ENCODE measurements around the gene DLG2. TPM values are rescaled to one million over a fixed set of nuclear protein-coding genes. Genes with fewer than 3 reads are reported as not detected.

The DLG2 gene
- total RNA-seq, 4 donors from 2014 or later = 2.9 to 30.2 (median 22.6) TPM

- Histone ChIP-seq H3K27me3 (no peaks in the 10 kb centered on the region), H3K4me1 (no peaks in the 10 kb centered on the region), H3K9me3 (no peaks in the 10 kb centered on the region), H3K36me3 (no peaks in the 10 kb centered on the region), H3K4me3 (no peak overlapping the region), H3K27ac (no peak overlapping the region)
- intact Hi-C loops (cut with DNase I; ENCODE audit: low total_unique reads) = no loop called here
- TF ChIP-seq, protein P1, sequence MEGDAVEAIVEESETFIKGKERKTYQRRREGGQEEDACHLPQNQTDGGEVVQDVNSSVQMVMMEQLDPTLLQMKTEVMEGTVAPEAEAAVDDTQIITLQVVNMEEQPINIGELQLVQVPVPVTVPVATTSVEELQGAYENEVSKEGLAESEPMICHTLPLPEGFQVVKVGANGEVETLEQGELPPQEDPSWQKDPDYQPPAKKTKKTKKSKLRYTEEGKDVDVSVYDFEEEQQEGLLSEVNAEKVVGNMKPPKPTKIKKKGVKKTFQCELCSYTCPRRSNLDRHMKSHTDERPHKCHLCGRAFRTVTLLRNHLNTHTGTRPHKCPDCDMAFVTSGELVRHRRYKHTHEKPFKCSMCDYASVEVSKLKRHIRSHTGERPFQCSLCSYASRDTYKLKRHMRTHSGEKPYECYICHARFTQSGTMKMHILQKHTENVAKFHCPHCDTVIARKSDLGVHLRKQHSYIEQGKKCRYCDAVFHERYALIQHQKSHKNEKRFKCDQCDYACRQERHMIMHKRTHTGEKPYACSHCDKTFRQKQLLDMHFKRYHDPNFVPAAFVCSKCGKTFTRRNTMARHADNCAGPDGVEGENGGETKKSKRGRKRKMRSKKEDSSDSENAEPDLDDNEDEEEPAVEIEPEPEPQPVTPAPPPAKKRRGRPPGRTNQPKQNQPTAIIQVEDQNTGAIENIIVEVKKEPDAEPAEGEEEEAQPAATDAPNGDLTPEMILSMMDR (IDR thresholded peaks at IDR 0.05) = no peak
- TF ChIP-seq POLR2A (IDR thresholded peaks at IDR 0.05) = no peak
- DNase-seq = no peak
These were observed 1978.3 kb downstream of the DLG2 start for GRCh38 chr11:83648610-83649527.

DNA sequence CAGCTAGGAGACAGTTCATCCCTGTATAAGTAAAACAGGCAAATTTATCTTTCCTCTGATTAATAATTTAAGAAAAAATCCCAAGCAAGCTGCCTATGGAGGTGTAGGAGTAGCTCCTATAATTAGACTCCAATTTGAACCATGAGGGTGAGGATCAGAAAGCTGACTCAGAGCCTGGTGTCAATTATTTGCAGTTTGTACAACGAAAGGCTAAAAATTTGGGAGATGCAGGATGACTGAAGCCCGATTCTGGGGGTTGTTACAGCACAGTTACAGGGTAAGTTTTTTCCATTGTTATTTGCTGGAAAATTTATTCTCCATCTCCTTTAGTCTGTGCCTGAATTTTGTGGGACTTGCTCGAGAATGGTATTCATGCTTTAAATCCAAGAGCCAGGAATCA is 1981.6 kb downstream of the DLG2 start:
- peaks cover 0 to 6% of the 10 kb centered on the region in 2 donors for H3K4me1 ChIP-seq
- H3K27ac ChIP-seq = no peak overlapping the region
- no peaks in the 10 kb centered on the region for H3K27me3 ChIP-seq
- TF ChIP-seq, protein P1 (IDR thresholded peaks at IDR 0.05) = no peak
- TF ChIP-seq POLR2A (IDR thresholded peaks at IDR 0.05) = no peak
- intact Hi-C loops (cut with DNase I; ENCODE audit: low total_unique reads) = no loop called here
- DNase-seq = no peak
- H3K36me3 ChIP-seq = no peaks in the 10 kb centered on the region
- H3K9me3 ChIP-seq = no peaks in the 10 kb centered on the region
- H3K4me3 ChIP-seq = no peak overlapping the region

GRCh38 chr11:83643115-83643514 is 1984.0 kb downstream of the DLG2 start:
- intact Hi-C loops (cut with DNase I; ENCODE audit: low total_unique reads) = no loop called here
- H3K27ac ChIP-seq = no peak overlapping the region

DNA sequence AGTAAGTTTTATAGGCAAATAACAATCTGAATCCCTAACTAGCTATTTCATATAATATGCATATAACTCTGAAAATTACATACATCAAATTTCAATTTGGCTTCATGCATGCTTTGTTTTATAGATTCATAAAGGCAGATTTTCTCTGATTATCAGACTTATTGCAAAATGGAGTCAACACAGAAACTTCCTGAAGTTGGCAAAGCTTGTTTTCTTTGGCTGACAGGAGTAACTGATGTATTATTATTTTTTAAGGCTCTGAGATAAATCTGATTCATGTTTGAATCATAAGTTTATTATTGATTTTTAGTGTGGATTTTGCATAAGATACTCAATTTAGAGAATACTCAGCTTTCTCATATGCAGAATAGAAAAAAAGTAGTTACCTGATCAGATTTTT is 1984.6 kb downstream of the DLG2 start:
- no peak for DNase-seq
- intact Hi-C loops (cut with DNase I; ENCODE audit: low total_unique reads) = no loop called here
- Histone ChIP-seq H3K4me1 (peaks cover 0 to 6% of the 10 kb centered on the region in 2 donors), H3K4me3 (no peak overlapping the region), H3K27ac (peak overlapping the region in 1 of 2 donors; percentile 56), H3K27me3 (no peaks in the 10 kb centered on the region), H3K9me3 (no peaks in the 10 kb centered on the region), H3K36me3 (no peaks in the 10 kb centered on the region)
- TF ChIP-seq, protein P1 (IDR thresholded peaks at IDR 0.05) = no peak
- TF ChIP-seq POLR2A (IDR thresholded peaks at IDR 0.05) = no peak

More at GRCh38 chr11:83643115-83643514, 1984.0 kb downstream of the DLG2 start:
- no peaks in the 10 kb centered on the region for H3K27me3 ChIP-seq
- no peaks in the 10 kb centered on the region for H3K36me3 ChIP-seq
- peaks cover 0 to 6% of the 10 kb centered on the region in 2 donors for H3K4me1 ChIP-seq
- H3K9me3 ChIP-seq = no peaks in the 10 kb centered on the region
- no peak for DNase-seq
- TF ChIP-seq, protein P1 (IDR thresholded peaks at IDR 0.05) = no peak
- no peak for TF ChIP-seq POLR2A (IDR thresholded peaks at IDR 0.05)
- no peak overlapping the region for H3K4me3 ChIP-seq

DNA sequence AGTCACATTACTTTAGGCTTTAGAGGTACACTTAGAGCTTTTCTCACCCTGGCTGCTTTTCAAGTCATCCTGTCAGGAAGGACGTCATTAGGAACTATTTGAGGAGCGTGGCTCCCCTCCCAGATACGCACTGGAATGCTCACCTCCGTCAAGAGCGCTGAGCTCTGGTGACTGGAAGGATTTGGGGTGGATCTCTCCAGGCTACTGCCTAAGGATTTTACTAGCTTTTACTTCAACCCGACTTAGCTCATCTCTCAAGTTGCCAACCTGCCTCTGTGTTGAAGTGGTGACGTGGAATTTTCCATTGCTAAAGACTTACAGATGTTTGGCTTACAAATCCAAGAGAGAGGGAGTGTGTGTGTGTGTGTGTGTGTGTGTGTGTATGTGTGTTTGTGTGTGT is 1985.6 kb downstream of the DLG2 start:
- H3K9me3 ChIP-seq = no peaks in the 10 kb centered on the region
- peaks cover 0 to 6% of the 10 kb centered on the region in 2 donors for H3K4me1 ChIP-seq
- no peaks in the 10 kb centered on the region for H3K36me3 ChIP-seq
- H3K4me3 ChIP-seq = no peak overlapping the region
- H3K27ac ChIP-seq = peak overlapping the region in 1 of 2 donors; percentile 56
- intact Hi-C loops (cut with DNase I; ENCODE audit: low total_unique reads) = no loop called here
- H3K27me3 ChIP-seq = no peaks in the 10 kb centered on the region
- no peak for TF ChIP-seq POLR2A (IDR thresholded peaks at IDR 0.05)
- TF ChIP-seq, protein P1 (IDR thresholded peaks at IDR 0.05) = no peak
- peak; percentile 46 to 66 for DNase-seq

Data from uterus (tissue), 4 donors.